Lung (tissue), 12 donors: ENCODE data around the gene MAML3. TPM values are rescaled to one million over a fixed set of nuclear protein-coding genes. Genes with fewer than 3 reads are reported as not detected.

ENCODE experiments used
- ATAC-seq: fragments of 200-7000 bp; cut with Tn5 transposase; one replicate; pipeline ENCODE4 v1.9.1; 2020; ENCODE audit warnings: moderate number of reproducible peaks; ENCODE audit not compliant: insufficient read depth, low FRiP score
- DNase-seq, 3 donors: peaks; one replicate each; pipeline ENCODE4 v3.0.0-alpha.2; 2013 to 2017
- H3K27ac ChIP-seq, 2 donors: one replicate each; pipeline ENCODE4 v1.5.1; 2013; ENCODE audit warnings: mild to moderate bottlenecking in 2 of 2, moderate library complexity in 2 of 2, control low read depth in 1 of 2, inconsistent platforms in 1 of 2, low read depth in 1 of 2, low read length in 1 of 2
- H3K27me3 ChIP-seq, 3 donors: one replicate each; pipeline ENCODE4 v1.5.1; 2013; ENCODE audit warnings: low read length in 2 of 3; ENCODE audit not compliant: control insufficient read depth in 3 of 3, insufficient read depth in 3 of 3
- H3K36me3 ChIP-seq, 4 donors: one replicate each; pipeline ENCODE4 v1.5.1; 2013; ENCODE audit warnings: low read length in 4 of 4, mild to moderate bottlenecking in 1 of 4, moderate library complexity in 1 of 4; ENCODE audit not compliant: control insufficient read depth in 4 of 4, insufficient read depth in 4 of 4
- H3K4me1 ChIP-seq, 5 donors: one replicate each; pipeline ENCODE4 v1.5.1; 2013; ENCODE audit warnings: low read length in 5 of 5, mild to moderate bottlenecking in 2 of 5, moderate library complexity in 1 of 5; ENCODE audit not compliant: control insufficient read depth in 5 of 5, insufficient read depth in 5 of 5
- H3K4me3 ChIP-seq: one replicate; pipeline ENCODE4 v1.5.1; 2013; ENCODE audit warnings: mild to moderate bottlenecking, control low read depth, moderate library complexity
- H3K9ac ChIP-seq, 2 donors: one replicate each; pipeline ENCODE4 v1.5.1; 2013; ENCODE audit warnings: low read length in 2 of 2, control low read depth in 1 of 2; ENCODE audit not compliant: insufficient read depth in 1 of 2
- H3K9me3 ChIP-seq, 4 donors: one replicate each; pipeline ENCODE4 v1.5.1; 2013; ENCODE audit warnings: low read length in 3 of 4, mild to moderate bottlenecking in 1 of 4, moderate library complexity in 1 of 4; ENCODE audit not compliant: control insufficient read depth in 4 of 4, insufficient read depth in 3 of 4
- WGBS, 2 donors: extraction: QIAGEN DNeasy Blood & Tissue Kit; methylation state at CpG; one replicate each; pipeline ENCODE4 v1.1.7; 2013; 5-methylcytosine and 5-hydroxymethylcytosine counted together
- polyA plus RNA-seq, 2 donors: library from polyadenylated mRNA; stranded (reverse); fragments of 200-250 nt; gene quantifications; one replicate each; pipeline ENCODE4 v1.2.1, GENCODE V29; 2013
- total RNA-seq, 2 donors: library from RNA; depleted of rRNA in 1 of 2; stranded (reverse); fragments of >200 nt in 1 of 2; gene quantifications; one replicate each; pipeline ENCODE4 v1.2.1, GENCODE V29; 2014 to 2021
- TF ChIP-seq, protein P1 (sequence below): IDR thresholded peaks from 2 replicates; pipeline ENCODE4 v1.5.1; 2012; ENCODE audit warnings: mild to moderate bottlenecking; ENCODE audit errors: control extremely low read depth, extremely low read depth
- donor health status: control.
- donor health status: control.
- donor health status: Bipolar disorder and iron deficiency.
- donor health status: healthy.
- donor health status: DM: yes; HTN: yes; CAD: no.

The MAML3 gene
- total and polyA plus RNA-seq, 4 donors: 3.0 to 16.4 (median 8.5) TPM

GRCh38 chr4:139844057-139844456 lies 309.9 kb downstream of the MAML3 start:
- no peak overlapping the region for H3K4me3 ChIP-seq
- 91 to 93% methylated on average over 2 of the region's 2 CpGs for WGBS, 2 donors
- no peaks in the 10 kb centered on the region for H3K27me3 ChIP-seq
- no peaks in the 10 kb centered on the region for H3K9me3 ChIP-seq
- no peaks in the 10 kb centered on the region for H3K36me3 ChIP-seq
- H3K4me1 ChIP-seq: peaks cover 0 to 44% (median 8%) of the 10 kb centered on the region in 5 donors
- no peak overlapping the region for H3K27ac ChIP-seq
- ATAC-seq (no peak), DNase-seq (no peak)
- no peak overlapping the region for H3K9ac ChIP-seq
- TF ChIP-seq, protein P1, sequence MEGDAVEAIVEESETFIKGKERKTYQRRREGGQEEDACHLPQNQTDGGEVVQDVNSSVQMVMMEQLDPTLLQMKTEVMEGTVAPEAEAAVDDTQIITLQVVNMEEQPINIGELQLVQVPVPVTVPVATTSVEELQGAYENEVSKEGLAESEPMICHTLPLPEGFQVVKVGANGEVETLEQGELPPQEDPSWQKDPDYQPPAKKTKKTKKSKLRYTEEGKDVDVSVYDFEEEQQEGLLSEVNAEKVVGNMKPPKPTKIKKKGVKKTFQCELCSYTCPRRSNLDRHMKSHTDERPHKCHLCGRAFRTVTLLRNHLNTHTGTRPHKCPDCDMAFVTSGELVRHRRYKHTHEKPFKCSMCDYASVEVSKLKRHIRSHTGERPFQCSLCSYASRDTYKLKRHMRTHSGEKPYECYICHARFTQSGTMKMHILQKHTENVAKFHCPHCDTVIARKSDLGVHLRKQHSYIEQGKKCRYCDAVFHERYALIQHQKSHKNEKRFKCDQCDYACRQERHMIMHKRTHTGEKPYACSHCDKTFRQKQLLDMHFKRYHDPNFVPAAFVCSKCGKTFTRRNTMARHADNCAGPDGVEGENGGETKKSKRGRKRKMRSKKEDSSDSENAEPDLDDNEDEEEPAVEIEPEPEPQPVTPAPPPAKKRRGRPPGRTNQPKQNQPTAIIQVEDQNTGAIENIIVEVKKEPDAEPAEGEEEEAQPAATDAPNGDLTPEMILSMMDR: no peak

DNA sequence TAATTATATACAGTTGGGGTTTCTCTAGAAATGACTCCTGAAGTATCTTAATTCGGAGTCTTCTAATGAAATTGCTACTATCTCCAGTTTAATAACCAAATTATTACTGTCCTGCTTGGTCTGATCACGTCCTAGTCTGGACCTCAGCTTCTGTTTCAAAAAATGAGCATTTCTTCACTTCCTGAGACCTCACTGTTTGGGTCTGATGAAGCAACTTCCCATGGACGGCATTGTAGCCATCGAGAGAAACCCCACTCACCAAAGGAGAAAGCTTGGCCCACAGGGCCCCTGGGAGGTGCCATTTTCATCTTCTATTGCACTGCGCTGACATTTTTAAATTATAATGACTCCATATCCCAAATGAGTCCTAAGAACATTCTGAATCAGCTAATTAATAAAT lies 310.3 kb downstream of the MAML3 start:
- H3K4me1 ChIP-seq: peaks cover 0 to 46% (median 8%) of the 10 kb centered on the region in 5 donors
- no peak overlapping the region for H3K27ac ChIP-seq
- DNase-seq (no peak), ATAC-seq (no peak)
- 65 to 76% methylated on average over 5 of the region's 5 CpGs for WGBS, 2 donors
- H3K36me3 ChIP-seq: no peaks in the 10 kb centered on the region
- H3K4me3 ChIP-seq: no peak overlapping the region
- TF ChIP-seq, protein P1: no peak
- no peaks in the 10 kb centered on the region for H3K9me3 ChIP-seq
- no peak overlapping the region for H3K9ac ChIP-seq
- H3K27me3 ChIP-seq: no peaks in the 10 kb centered on the region

- TF ChIP-seq, protein P1: no peak
- WGBS, 2 donors: 66 to 68% methylated on average over 10 of the region's 10 CpGs
- no peaks in the 10 kb centered on the region for H3K36me3 ChIP-seq
- no peak overlapping the region for H3K9ac ChIP-seq
- no peak overlapping the region for H3K4me3 ChIP-seq
- H3K27ac ChIP-seq: no peak overlapping the region
- no peaks in the 10 kb centered on the region for H3K27me3 ChIP-seq
- DNase-seq (peak in 2 of 3 donors; percentile 44 to 59), ATAC-seq (no peak)
- no peaks in the 10 kb centered on the region for H3K9me3 ChIP-seq
- peaks cover 0 to 43% (median 8%) of the 10 kb centered on the region in 5 donors for H3K4me1 ChIP-seq
These were observed 312.4 kb downstream of the MAML3 start for GRCh38 chr4:139841464-139842195.

DNA sequence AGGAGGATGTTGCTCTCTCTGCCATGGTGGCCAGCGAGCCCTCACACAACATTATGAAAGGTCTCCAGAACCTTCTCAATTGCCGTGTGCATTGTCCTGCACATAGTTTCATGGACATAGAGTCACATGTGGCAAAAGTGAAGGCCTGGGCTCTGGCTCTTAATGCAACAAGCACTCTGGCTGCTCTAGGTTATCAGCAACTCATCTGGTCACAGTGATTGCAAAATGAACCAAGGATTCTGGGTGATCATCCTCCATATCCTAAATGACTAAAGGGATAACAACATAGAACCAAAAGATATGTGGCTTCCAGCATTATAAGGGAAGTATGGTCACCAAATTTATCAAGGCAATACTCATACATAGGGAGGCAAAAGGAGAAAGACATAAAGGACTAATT lies 313.2 kb downstream of the MAML3 start:
- TF ChIP-seq, protein P1: no peak
- H3K36me3 ChIP-seq: no peaks in the 10 kb centered on the region
- peaks cover 0 to 43% (median 8%) of the 10 kb centered on the region in 5 donors for H3K4me1 ChIP-seq
- H3K27me3 ChIP-seq: no peaks in the 10 kb centered on the region
- no peak overlapping the region for H3K27ac ChIP-seq
- no peaks in the 10 kb centered on the region for H3K9me3 ChIP-seq
- H3K4me3 ChIP-seq: no peak overlapping the region
- ATAC-seq (no peak), DNase-seq (no peak)
- no peak overlapping the region for H3K9ac ChIP-seq
- 97 to 100% methylated on average over 2 of the region's 2 CpGs for WGBS, 2 donors
